Heart right ventricle (tissue), 16 donors: Measurements from ENCODE around the gene PADI1. TPM values are rescaled to one million over a fixed set of nuclear protein-coding genes. Genes with fewer than 3 reads are reported as not detected.

ENCODE experiments used
- ATAC-seq, 8 donors: fragments of 200-7000 bp; cut with Tn5 transposase; one replicate each; pipeline ENCODE4 v1.9.1; 2020; ENCODE audit warnings: mild to moderate bottlenecking in 8 of 8, moderate library complexity in 8 of 8, moderate number of reproducible peaks in 1 of 8
- DNase-seq, 2 donors: peaks; one replicate each; pipeline ENCODE4 v3.0.0-alpha.2; 2020
- H3K27ac ChIP-seq, 10 donors: fragments of 200-600 bp; sonication (generic) in 2 of 10; one replicate each; pipeline versions ENCODE4 v1.5.0 to v1.8.0; 2020 to 2022; ENCODE audit warnings: mild to moderate bottlenecking in 3 of 10
- H3K27me3 ChIP-seq, 7 donors: fragments of 200-600 bp; one replicate each; pipeline ENCODE4 v1.8.0; 2021 to 2022; ENCODE audit warnings: mild to moderate bottlenecking in 2 of 7
- H3K36me3 ChIP-seq, 9 donors: fragments of 200-600 bp; sonication (generic) in 1 of 9; one replicate each; pipeline versions ENCODE4 v1.5.0 to v1.8.0; 2020 to 2022; ENCODE audit warnings: mild to moderate bottlenecking in 2 of 9
- H3K4me1 ChIP-seq, 9 donors: fragments of 200-600 bp; sonication (generic) in 1 of 9; one replicate each; pipeline versions ENCODE4 v1.5.0 to v1.8.0; 2020 to 2022; ENCODE audit warnings: mild to moderate bottlenecking in 4 of 9
- H3K4me3 ChIP-seq, 10 donors: fragments of 200-600 bp; sonication (generic) in 2 of 10; one replicate each; pipeline versions ENCODE4 v1.5.0 to v1.8.0; 2020 to 2022; ENCODE audit warnings: mild to moderate bottlenecking in 7 of 10, moderate library complexity in 2 of 10
- H3K9me3 ChIP-seq, 11 donors: fragments of 200-600 bp in 10 of 11; sonication (generic) in 2 of 11; one replicate each; pipeline versions ENCODE4 v1.5.0 to v1.8.0; 2013 to 2022; ENCODE audit warnings: mild to moderate bottlenecking in 2 of 11, control low read depth in 1 of 11, moderate library complexity in 1 of 11
- CTCF ChIP-seq, 9 donors: fragments of 200-600 bp; sonication (generic) in 2 of 9; IDR thresholded peaks; one replicate each; pipeline versions ENCODE4 v1.5.0 to v1.8.0; 2021 to 2022; ENCODE audit warnings: antibody characterized with exemption in 9 of 9, mild to moderate bottlenecking in 5 of 9, moderate library complexity in 1 of 9
- WGBS, 2 donors: extraction: QIAGEN DNeasy Blood & Tissue Kit; methylation state at CpG; one replicate each; pipeline ENCODE4 v1.1.7; 2013; ENCODE audit warnings: inconsistent platforms in 1 of 2; 5-methylcytosine and 5-hydroxymethylcytosine counted together
- intact Hi-C, 10 donors: fragments of 100-400 bp; cut with DNase I; formaldehyde crosslinking; loops; one replicate each; pipeline versions ENCODE4 v1.11.1 to v1.14.2; 2022
- long read RNA-seq, 3 donors: library from polyadenylated mRNA; unstranded; transcript quantifications; one replicate each; pipeline ENCODE4 v2.0.0, GENCODE V29; 2020 to 2021
- polyA plus RNA-seq, 2 donors: library from polyadenylated mRNA; stranded (reverse); fragments of 200-250 nt; gene quantifications; one replicate each; pipeline ENCODE4 v1.2.3, GENCODE V29; 2013
- total RNA-seq, 10 donors: library from RNA; stranded (reverse); fragmentation: NEBNext Ultra II Directional in 3 of 10; extraction: Animal tissue kit (Norgen Biotek cat#: 25700) in 3 of 10; gene quantifications; one replicate each; pipeline versions ENCODE4 v1.2.1 to v1.2.4, GENCODE V29; 2021 to 2023
- donor health status: Arrhythmogenic right ventricular cardiomyopathy.
- donor health status: ischemic (EF 13 %, LVEDD 7.1; RV severe dilation, severe dysfunction).
- donor health status: healthy with polysubstance abuse.
- donor health status: DM: no; HTN: yes; CAD: no.
- donor health status: DM: no; HTN: no; CAD: no.
- donor health status: ischemic (EF 25% LVEDD 6.9; RV normal size, moderate dysfunction).
- donor health status: ischemic (EF 25% LVEDD 5.7; RV mildly dilated, moderate dysfunction).
- donor health status: healthy.
- donor health status: DM: yes; HTN: yes; CAD: no.
- donor health status: Ischemic cardiomyopathy.
- donor health status: ischemic (EF 35%, LVEDD 5.7; RV mildly dilated, moderate dysfunction).
- donor health status: nonischemic (EF 11% LVEDD 7.7; RV severe dilation, severe dysfunction).
- donor health status: DM: yes; HTN: yes; CAD: no.
- donor health status: PGD.
- donor health status: ischemic (EF 29% LVEDD 5.4; RV normal size, mild dysfunction).
- donor health status: nonischemic (EF 23%, LVEDD 6.1; RV moderate dilation, normal function).

The PADI1 gene, protein sequence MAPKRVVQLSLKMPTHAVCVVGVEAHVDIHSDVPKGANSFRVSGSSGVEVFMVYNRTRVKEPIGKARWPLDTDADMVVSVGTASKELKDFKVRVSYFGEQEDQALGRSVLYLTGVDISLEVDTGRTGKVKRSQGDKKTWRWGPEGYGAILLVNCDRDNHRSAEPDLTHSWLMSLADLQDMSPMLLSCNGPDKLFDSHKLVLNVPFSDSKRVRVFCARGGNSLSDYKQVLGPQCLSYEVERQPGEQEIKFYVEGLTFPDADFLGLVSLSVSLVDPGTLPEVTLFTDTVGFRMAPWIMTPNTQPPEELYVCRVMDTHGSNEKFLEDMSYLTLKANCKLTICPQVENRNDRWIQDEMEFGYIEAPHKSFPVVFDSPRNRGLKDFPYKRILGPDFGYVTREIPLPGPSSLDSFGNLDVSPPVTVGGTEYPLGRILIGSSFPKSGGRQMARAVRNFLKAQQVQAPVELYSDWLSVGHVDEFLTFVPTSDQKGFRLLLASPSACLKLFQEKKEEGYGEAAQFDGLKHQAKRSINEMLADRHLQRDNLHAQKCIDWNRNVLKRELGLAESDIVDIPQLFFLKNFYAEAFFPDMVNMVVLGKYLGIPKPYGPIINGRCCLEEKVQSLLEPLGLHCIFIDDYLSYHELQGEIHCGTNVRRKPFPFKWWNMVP
- total RNA-seq (not detected), polyA plus RNA-seq (under 1 TPM in 1 of 2 donors, not detected in 1; 0.01 TPM)
- long read RNA-seq, donor 1 = 0 reads
- long read RNA-seq, donor 2 = 0 reads
- long read RNA-seq, donor 3 = 0 reads

DNA sequence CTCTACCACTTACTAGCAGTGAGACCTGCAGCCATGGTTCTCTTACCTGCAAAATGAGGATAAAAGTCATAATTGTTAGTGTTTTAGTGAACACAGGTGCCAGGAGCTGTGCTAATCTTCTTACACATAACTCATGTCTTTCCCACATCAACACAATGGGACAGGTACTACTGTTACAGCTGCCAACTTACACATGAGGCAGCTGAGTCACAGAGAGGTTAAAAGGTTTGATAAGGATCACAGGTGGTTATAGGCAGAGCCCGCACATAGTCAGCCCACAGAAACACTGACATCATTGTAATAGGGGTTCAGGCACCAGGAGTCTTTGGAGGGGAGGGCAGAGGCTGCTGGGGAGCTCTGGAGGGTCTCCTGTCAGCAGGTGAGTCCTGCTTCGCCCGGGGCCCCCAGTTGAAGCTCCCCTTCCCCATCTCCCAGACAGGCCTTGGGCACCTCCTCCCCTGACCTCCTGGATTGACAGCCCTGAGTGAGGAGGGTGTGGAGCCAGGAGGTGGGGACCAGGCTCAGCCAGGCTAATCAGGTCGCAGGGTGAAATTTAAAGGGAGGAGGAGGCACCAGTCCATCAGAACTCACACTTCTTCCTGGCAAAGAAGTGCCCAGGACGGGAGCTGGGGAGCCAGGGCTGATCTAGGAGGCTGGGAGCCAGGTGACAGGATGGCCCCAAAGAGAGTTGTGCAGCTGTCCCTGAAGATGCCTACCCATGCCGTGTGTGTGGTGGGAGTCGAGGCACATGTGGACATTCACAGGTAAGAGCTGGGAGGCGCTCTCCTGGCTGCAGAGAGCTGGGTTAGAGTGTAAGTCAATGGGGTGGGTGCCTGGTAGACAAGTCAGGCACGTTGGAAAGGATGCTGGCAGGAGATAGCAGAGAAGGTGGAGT is at the start of gene PADI1:
Gene PADI1, plus strand, starts transcription at position 583 of the 895 bp plus-strand sequence. Its CDS starts 90 bp downstream, at position 673.
- WGBS, 2 donors = 68 to 80% methylated on average over 9 of the region's 9 CpGs
- H3K4me1 ChIP-seq = peaks cover 0 to 11% (median 0%) of the 10 kb centered on the region in 9 donors
- H3K36me3 ChIP-seq = no peaks in the 10 kb centered on the region
- TF ChIP-seq CTCF (IDR thresholded peaks at IDR 0.05) = no peak
- no peak for ATAC-seq
- intact Hi-C loops = no loop called here
- H3K27ac ChIP-seq = no peak within 1 kb of the TSS
- no peak for DNase-seq
- H3K27me3 ChIP-seq = peaks cover 0 to 57% (median 27%) of the 10 kb centered on the region in 7 donors
- H3K9me3 ChIP-seq = no peaks in the 10 kb centered on the region
- no peak within 1 kb of the TSS for H3K4me3 ChIP-seq

DNA sequence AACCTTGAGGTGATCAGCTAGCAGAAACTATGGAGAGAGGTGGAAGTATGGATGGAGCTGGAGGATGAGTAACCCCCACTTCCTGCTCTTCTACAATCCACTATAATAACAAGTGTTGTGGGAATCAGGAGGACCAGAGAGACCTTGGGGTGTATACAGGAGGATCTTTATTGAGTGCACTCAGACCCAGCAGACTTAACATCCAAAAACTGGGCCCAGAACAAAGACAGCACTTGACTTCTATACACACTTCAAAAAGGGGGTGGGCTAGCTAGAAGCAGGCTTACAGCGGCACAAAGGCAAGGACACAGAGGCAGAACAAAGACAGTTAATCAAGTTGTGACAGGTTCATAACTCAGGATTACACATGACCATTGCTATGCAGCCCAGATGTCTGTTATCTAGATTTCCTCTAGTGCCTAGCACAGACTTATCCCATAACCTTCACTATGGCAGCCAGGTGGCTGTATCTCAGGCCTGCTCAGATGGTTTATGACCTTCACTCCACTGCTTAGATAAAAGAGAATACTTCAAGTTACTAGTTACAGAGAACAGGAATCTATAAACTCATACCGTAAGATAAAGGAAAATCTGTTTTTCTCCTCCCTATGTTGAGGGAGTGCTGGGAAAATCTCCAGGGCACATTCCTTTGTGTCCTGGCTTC is 49.5 kb upstream of the PADI1 start:
- no peak for TF ChIP-seq CTCF (IDR thresholded peaks at IDR 0.05)
- WGBS, 2 donors = 21 to 31% methylated on average over 2 of the region's 2 CpGs
- intact Hi-C loops = no loop called here
- Histone ChIP-seq H3K27ac (no peak overlapping the region), H3K27me3 (peaks cover 0 to 44% (median 18%) of the 10 kb centered on the region in 7 donors), H3K4me3 (no peak overlapping the region), H3K36me3 (no peaks in the 10 kb centered on the region), H3K9me3 (peaks cover 0 to 69% (median 12%) of the 10 kb centered on the region in 11 donors), H3K4me1 (no peaks in the 10 kb centered on the region)
- DNase-seq = no peak
- no peak for ATAC-seq

DNA sequence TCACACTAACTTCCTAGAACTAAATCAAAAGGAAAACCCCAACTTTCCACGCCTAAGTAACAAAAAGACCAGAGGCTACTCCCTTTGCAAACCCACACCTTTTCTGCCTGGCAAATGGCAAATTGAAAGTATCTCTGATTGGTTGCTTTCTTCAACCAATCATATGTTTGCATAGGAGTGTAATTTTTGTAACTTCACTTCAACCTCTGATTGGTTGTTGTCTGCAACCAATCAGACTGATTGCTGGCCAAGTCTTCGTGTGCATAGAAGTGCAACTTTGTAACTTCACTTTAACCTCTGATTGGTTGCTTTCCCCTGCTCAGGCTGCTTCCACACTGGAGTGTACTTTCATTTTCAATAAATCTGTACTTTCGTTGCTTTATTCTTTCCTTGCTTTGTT is 48.8 kb upstream of the PADI1 start:
- Histone ChIP-seq H3K9me3 (peaks cover 0 to 67% (median 12%) of the 10 kb centered on the region in 11 donors), H3K36me3 (no peaks in the 10 kb centered on the region), H3K4me3 (no peak overlapping the region), H3K27me3 (peaks cover 0 to 37% (median 12%) of the 10 kb centered on the region in 7 donors), H3K4me1 (no peaks in the 10 kb centered on the region), H3K27ac (no peak overlapping the region)
- intact Hi-C loops = no loop called here
- ATAC-seq = no peak
- TF ChIP-seq CTCF (IDR thresholded peaks at IDR 0.05) = no peak
- no peak for DNase-seq
- WGBS, 2 donors = 66% methylated on average over 3 of the region's 3 CpGs
